Stimulated activated CD8-positive, alpha-beta memory T cell treated with anti-CD3 and anti-CD28 coated beads, Interleukin-2, amount 100 ng/mL, for 1 hour (primary cell): ENCODE results near the gene KRTAP10-10.
A peak's percentile ranks its signal among the peaks of the same experiment; 100 is the strongest.
"Not testable (repeated sequence)": the region's sequence is repeated elsewhere in the genome, so short reads cannot be mapped to it uniquely, and the experiment has no call there.

Source experiments
- DNase-seq, 2 donors: peaks; one replicate each; pipeline ENCODE4 v3.0.0-alpha.2; 2020; ENCODE audit warnings: low read depth in 2 of 2

The KRTAP10-10 gene

DNA sequence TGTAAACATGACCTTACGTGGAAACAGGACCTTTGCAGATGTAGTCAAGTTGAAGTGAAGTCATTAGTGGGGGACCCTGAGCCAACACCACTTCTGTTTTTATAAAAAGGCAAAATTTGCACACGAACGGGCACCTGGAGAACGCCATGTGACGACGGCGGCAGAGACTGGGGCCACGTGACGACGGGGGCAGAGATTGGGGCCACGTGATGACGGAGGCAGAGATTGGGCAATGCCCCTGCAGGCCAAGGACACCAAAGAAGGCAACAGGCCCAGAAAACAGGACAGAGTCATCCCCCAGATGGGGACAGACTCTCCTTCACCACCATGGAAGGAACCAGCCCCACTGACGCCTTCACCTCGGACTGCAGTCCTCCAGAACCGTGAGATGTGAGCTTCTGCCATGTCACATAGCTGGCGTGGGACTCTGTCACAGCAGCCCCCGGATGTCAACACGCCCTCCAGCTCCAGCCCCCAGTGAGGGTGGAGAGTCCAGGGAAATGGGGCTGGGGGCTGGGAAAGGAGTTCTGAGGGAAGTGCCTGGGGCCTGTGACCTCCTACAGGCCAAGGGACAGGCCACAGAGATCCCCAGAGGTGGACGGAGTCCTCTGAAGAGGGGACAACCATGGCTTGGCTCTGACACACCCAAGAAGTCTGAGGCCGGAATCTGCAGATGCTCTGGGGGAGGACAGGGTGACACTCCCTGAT is 13.3 kb downstream of the KRTAP10-10 start:
- no peak for DNase-seq

DNA sequence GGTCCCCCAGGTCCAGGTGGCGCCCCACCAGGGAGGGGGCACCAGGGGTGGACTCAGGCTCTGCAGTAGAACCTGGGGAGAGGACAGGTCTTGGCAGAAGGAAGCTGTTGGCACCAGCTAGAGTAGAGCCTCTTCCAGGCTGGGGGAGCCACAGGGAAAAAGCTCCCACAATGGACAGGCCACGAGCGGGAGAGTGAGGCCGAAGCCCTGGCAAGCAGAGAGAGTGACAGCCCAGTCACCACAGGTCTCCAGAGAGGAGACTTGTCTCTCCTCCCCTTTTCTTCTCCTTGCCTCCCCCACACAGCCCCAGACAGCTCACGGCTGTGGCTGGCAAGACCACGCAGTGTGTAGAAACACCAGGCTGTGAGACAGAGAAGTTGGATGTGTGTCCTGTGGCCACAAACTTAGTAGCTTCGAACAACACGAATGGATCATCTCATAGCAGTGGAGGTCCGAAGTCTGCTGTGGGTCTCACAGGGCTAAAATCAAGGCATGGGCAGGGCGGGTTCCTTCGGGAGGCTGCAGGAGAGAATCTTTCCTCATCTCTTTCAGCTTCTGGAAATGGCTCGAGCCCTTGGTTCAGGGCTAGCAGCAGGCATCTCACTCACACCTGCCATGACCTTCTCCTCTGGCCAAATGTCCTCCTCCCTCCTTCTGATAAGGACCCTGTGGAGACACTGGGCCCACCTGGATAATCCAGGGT is 14.0 kb downstream of the KRTAP10-10 start:
- no peak for DNase-seq

DNA sequence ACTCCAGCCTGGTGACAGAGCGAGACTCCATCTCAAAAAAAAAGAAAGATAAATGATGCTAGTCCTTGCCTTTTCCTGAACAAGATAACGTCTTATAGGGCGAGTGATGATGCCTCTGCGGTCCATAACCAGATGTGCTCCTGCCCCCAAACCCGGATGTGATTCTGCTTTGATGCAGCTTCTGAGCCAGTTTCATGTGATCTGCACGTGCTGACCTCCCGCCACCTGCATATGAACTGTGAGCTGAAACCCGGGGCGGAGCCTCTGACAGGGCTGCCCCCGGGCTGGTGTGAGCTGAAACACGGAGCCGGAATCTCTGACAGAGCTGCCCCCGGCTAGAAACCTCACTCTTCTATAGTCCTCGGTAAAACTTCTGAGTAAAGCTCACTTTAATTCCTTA is 16.0 kb downstream of the KRTAP10-10 start:
- no peak for DNase-seq

DNA sequence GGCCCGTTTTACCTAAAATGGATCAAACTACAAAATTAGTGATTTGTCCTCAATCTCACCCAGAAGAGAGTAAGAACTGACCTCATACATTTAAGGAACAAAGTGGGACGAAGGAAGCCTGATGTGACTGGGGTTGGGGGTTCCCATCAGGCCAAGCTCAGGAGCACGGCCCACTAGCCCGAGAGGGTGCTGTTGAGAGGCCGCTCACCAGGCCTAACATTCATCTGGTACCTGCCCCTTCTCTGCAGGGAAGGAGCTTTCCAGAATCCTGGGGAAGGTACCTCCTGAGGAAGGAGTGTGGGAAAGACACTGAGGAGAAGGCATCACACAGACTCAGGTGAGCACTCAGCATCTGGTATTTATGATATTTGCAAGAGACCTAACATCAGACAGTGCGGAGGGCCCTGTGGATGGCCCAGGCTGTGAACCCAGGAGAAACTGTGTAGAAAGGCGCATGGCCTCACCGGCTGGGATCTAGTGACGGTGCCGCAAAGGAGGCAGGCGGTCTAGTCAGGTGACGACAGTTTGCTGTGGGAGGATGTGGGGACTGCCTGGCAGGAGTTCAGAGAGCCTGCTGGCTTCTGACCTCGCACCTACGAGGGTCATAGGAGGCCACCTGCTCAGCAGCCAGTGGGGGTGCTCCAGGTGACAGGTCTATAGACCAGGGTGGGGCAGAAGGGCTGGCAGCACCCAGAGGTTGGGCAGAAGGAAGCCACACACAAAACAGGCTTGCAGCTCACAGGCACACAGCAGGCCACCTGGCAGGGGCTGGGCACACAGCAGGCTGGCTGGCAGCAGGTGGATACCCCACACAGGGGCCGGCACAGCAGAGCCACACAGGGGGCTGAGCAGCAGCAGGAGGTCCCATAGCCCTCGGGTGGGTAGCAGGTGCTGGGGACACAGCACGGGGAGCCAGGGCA is 16.8 kb downstream of the KRTAP10-10 start:
- DNase-seq: peak in 1 of 2 donors; percentile 27

DNA sequence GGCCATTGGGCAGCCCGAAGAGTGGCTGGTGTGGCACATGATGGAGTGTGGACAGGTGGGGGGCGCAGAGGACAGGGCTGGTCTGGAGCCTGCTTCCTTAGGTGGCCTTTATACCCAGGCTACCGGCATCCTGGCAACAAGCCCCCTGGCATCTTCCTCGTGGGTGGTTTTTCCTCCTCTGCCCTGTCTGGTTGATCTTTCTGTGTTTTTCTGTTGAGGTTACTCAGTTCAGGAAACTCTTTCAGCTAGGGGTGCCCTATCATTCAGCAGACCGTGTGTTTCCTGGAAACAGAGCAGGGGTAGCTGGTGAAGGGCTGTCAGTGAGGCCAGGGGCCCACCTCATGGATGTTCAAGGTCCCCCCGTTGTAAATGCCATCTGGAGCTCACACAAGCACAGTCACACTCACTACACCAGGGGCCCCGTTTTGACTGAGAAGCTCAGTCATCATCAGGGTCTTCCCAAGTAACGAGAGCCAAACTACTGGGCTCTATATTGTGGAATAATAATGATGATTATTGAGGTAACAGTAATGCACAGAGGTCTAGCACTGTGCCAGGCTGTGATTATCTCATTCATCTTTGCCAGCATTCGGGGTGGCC is 17.5 kb downstream of the KRTAP10-10 start, which contains the start of gene KRTAP12-4:
KRTAP12-4 (minus strand) TSS at position 84 of the 600 bp plus-strand sequence; CDS start at position 39, 45 bp downstream.
- no peak for DNase-seq

DNA sequence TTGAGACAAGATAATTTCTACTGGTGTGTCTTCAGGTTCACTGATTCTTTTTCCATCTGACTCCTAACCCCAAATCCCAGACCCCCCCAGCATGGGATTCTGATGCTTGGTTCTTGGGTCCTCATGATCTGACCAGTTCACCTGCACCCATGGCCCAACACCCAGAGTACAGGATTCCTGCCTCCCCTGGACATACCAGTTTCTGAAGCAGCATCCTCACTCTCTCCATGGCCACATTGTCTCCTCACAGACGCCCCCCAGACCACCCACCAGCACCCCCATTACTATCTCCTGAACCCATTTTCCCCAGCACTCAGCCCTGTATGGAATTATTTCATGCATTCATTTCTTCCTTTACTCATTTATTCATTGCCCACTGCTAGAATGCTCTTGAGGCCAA is 19.7 kb downstream of the KRTAP10-10 start:
- no peak for DNase-seq

DNA sequence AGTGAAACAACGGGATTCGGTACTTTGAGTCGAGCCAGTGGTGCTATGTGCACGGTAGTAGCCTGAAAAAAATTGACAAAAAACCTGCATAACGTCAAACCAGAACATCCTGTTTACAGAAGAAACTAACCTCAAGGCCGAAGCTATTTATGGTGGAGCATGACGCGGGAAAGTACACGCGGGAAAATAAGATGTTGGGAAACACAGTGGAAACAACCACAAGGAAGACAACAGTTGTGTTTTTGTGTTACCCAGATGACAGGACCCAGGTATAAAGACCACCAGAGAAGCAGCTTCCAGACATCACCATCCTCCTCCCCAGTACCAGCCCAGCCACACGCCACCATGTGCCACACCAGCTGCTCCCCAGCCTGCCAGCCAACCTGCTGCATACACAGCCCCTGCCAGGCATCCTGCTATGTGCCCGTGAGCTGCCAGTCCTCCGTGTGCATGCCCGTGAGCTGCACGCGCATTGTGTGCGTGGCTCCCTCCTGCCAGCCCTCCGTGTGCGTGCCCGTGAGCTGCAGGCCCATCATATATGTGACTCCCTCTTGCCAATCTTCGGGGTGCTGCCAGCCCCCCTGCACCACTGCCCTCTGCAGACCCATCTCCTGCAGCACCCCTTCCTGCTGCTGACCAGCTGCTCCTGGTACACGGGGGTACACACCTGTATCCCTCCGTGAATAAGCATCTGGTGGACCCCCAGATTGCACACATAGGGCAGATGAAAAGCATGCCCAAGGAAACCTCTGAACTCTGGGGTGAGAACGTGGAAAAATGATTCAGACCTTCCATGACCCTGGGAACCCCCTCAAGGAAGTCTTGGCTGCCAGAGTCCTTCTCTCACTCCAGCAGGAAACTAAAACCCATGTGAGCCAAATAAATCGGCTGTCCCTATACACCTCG is 20.7 kb downstream of the KRTAP10-10 start, which contains the start of gene KRTAP12-3:
KRTAP12-3 (plus strand) TSS at position 298 of the 906 bp plus-strand sequence; CDS start at position 346, 48 bp downstream.
- DNase-seq: peak in 1 of 2 donors; percentile 19

DNA sequence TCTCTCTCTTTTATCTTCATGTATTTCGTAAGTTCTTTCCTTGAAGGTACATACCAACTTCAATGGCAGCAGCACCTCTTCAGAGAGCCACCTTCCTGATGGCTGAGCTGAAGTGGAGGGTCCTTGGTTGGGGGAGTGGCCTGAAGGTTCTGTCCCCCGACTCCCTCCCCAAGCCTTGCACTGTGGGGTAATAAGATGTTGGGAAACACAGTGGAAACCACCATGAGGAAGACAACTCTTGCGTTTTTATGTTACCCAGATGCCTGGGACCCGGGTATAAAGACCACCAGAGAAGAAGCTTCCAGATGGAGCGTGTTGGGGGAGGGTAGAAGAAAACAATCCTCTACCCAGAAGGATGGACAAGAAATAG is 21.4 kb downstream of the KRTAP10-10 start:
- no peak for DNase-seq

DNA sequence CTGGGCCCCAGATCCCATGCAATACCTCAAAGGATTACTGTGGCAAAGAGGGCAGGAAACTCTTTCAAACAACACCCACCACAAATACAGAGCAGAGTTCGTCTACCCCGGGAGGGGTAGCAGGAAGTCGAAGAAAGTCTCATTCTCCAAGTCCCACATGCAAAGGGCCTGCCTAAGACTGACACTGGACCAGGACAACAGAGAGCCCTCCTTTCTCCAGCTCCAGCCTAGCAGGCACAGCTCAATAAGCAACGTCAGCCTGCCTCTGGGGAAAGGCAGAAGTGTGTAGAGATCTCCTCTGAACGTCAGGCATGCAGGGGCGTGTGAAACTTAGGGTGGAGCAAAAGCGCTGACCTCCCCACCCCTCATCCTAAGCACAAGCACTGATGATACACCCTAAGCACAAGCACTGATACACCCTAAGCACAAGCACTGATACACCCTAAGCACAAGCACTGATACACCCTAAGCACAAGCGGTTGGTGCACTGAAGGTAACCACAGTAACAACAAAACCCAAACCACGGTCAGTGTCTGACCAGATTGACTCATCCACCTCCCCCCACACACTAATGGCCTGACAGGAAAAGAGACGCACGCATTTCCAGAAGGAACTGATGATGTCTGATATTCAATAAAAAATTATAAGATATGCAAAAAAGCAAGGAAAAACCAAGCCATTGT is 21.9 kb downstream of the KRTAP10-10 start:
- DNase-seq: no peak

DNA sequence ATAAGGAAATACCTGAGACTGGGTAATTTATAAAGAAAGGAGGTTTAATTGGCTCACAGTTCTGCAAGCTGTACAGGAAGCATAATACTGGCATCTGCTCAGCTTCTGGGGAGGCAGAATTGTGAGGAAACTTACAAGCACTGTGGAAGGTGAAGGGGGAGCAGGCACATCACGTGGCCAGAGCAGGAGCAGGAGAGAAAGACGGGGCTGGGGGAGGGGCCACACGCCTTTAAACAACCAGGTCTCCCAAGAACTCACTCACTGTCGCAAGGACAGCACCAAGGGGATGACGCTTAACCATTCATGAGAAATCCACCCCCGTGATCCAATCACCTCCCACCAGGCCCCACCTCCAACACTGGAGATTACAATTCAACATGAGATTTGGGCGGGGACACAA is 24.4 kb downstream of the KRTAP10-10 start:
- not testable (repeated sequence) for DNase-seq

DNA sequence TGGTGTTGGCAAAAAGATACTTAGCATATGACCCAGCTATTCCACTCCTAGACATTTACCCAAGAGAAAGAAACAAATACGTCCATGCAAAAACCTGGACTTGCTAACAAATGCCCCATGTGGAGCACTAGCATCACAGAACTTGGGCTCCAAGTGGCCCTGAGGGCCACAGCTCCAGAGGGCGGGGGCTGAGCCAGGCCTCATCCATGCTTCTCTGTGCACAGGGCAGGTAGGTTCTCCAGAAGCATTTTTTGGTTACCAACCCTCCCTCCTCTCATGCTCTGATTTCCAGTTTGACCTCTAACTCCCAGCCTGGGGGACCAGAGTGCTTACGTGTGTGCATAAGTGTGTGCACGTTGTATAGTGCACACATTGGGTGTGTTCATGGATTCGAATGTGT is 27.5 kb downstream of the KRTAP10-10 start:
- DNase-seq: no peak

DNA sequence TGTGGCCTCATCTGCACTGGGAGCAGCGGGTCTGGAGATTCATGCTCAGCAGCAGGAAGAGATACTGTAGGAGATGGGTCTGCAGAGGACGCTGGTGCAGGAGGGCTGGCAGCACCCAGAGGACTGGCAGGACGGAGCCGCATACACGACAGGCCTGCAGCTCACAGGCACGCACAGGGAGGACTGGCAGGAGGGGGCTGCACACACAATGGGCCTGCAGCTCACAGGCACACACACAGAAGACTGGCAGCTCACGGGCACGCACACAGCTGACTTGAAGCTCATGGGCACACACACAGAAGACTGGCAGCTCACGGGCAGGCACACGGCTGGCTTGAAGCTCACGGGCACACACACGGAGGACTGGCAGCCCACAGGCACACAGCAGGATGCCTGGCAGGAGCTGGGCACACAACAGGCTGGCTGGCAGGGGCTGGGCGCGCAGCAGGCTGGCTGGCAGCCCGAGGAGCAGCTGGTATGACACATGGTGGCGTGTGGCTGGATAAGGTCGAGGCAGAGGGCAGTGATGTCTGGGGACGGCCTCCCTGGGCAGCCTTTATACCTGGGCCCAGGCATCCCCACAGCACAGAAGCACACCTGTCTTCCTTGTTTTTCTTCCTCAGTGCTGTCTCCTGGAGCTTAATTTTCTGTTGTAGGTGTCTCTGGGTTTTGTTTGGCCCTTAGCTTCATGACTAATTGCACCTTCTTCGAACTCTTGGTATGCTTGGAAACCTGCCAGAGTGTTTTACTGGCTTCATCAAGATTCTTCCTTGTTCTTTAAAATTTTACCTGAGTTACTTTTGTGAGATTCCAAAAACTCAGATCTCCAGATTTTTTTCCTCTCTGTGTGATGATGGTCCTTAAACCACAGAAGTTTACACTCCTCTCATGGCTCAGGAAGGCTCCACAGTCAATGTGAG is 29.5 kb downstream of the KRTAP10-10 start, which contains the start of gene KRTAP12-2:
KRTAP12-2 (minus strand) TSS at position 527 of the 920 bp plus-strand sequence; CDS start at position 486, 41 bp downstream.
- no peak for DNase-seq

DNA sequence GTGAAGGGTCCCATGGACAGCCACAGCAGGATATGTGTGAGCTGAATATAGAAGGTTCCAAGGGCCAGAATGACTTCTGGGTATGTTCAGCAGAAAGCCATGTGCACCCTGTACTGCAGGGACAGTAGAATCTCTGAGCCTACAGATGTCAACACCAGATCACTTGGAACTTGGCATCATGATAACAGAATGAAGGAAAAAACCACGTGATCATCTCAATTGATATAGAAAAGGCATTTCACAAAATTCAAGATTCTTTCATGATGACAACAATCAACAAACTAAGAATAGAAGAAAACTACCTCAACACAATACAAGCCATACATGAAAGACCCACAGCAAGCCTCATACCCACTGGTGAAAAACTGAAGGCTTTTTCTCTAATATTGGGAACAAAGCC is 30.5 kb downstream of the KRTAP10-10 start:
- DNase-seq: no peak

DNA sequence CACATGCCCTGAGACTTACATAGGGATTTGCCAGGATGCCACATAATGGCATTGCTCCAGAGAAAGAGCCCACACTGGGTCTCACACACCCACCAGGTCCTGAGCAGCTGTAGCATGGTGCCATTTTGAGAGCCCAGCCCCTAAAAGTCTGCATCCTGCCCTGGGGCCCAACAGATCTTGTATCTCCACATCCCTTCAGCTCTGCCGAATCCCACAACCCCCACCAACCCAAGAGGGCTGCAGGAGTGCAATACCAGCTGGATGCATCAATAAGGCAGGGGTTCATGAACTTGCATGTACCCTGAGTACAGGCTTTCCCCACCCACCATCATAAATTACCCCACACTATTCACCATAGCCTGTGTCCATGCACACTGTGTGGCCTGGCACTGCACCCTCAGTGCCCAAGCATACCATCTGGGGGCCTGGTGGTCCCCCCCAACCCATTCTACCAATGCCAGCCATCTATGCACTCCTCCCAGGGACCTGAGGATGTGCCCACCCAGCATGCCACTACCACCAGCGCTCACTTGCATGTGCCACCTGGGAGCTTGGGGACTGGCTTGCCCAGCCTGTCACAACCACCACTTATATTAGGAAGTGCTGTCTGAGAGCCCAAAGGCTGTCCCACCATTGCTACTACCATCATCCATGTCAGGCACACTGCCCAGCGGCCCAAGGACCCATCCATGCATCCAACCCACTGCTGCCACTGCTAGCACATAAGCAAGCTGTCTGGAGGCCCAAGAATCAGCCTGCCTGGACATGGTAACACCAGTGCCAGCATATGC is 33.7 kb downstream of the KRTAP10-10 start:
- no peak for DNase-seq

DNA sequence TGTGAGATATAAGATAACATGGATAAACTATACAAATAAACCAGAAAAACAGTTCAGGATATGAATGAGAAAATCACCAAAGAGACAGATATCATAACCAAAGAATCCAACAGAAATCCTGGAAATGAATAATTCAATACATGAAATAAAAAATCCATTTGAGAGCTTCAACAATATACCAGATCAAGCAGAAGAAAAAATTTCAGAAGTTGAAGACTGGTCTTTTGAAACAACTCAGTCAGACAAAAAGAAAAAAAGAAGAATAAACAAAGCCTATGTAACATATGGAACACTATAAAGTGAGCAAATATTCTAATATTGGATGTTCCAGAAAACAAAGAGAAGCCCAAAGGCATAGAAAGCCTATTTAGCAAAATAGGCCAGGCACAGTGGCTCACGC is 34.8 kb downstream of the KRTAP10-10 start:
- DNase-seq: no peak

DNA sequence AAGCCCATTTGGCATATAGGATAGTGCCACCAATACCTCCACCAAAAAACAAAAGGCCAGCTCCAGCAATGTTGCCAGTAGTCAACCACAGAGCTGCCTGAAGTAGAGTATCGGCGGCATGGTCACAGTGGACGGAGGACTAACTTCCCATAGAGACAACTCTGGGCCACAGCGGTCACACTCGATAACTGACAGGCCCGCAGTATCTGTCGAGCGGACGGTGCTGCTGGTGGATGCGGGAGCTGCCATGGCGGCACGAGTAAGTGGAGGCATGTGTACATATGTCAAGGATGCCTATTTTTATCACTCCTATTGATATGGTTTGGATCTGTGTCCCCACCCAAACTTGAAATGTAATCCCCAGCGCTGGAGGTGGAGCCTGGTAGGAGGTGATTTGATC is 40.7 kb downstream of the KRTAP10-10 start:
- no peak for DNase-seq

DNA sequence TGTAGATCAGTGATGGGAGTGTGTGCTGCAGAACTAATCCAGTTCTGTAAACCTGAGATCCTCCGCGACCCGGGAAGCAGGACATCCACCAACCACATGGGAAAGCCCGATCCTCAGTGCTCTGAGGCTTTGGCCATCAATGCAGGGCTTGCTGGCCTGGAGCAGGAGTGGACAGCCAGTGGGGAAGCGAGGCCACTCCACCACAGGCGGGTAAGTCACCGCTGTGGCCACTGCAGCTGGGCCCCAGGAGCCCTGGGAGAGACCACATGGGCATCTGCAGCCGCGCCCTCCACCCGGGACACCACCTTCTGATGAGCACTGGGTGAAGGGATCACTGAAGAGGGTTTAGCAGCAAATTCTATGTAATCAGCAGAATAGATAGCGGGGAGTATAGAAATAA is 44.0 kb downstream of the KRTAP10-10 start:
- DNase-seq: no peak
